Peyer's patch (tissue), 4 donors: Measurements from ENCODE around the gene DDC.

Experiments
- POLR2A ChIP-seq, 2 donors: fragments of 450-650 bp; IDR thresholded peaks; one replicate each; pipeline ENCODE4 v1.5.1; 2017; ENCODE audit warnings: antibody characterized with exemption in 2 of 2, mild to moderate bottlenecking in 2 of 2, moderate library complexity in 2 of 2
- TF ChIP-seq, protein P1 (sequence below), 6 experiments: fragments of 450-650 bp in 4 of 6; fragments of 200-600 bp in 2 of 6; sonication (generic) in 1 of 6; IDR thresholded peaks; one replicate each; pipeline ENCODE4 v1.5.1; 2017 to 2019; ENCODE audit warnings: antibody characterized with exemption in 6 of 6, mild to moderate bottlenecking in 3 of 6, moderate library complexity in 1 of 6

DNA sequence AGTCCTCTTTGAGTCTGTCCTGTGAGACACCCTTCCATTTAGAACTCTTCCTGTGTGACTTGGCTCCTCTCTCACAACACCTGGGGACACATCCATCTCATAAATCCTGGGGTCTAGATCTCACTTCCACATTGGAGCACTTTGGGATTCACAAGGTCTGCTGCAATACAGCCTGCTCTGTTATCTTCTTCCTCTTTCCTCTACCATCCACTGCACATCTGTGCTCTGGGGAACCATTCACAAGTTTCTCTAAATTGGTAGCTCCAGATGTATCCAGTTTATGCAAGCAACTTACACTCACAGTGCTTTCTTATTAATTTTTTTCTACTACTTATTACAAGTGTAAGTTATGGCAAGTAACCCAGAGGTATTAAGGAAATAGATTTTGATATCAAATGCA lies 109.5 kb downstream of the DDC start:
- TF ChIP-seq POLR2A (IDR thresholded peaks at IDR 0.05), result no peak
- TF ChIP-seq, protein P1, sequence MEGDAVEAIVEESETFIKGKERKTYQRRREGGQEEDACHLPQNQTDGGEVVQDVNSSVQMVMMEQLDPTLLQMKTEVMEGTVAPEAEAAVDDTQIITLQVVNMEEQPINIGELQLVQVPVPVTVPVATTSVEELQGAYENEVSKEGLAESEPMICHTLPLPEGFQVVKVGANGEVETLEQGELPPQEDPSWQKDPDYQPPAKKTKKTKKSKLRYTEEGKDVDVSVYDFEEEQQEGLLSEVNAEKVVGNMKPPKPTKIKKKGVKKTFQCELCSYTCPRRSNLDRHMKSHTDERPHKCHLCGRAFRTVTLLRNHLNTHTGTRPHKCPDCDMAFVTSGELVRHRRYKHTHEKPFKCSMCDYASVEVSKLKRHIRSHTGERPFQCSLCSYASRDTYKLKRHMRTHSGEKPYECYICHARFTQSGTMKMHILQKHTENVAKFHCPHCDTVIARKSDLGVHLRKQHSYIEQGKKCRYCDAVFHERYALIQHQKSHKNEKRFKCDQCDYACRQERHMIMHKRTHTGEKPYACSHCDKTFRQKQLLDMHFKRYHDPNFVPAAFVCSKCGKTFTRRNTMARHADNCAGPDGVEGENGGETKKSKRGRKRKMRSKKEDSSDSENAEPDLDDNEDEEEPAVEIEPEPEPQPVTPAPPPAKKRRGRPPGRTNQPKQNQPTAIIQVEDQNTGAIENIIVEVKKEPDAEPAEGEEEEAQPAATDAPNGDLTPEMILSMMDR (IDR thresholded peaks at IDR 0.05), result no peak
